Measurements from ENCODE around the gene ZIC1. TPM values are rescaled to one million over a fixed set of nuclear protein-coding genes. Genes with fewer than 3 reads are reported as not detected.

ZIC1 gene
- total RNA-seq, 1 experiment from 2014 or later, result not detected

- TF ChIP-seq YY1 (IDR thresholded peaks at IDR 0.05; ENCODE audit: extremely low read depth, insufficient replicate concordance, low read depth, low read length) (no peak), CBX3 (IDR thresholded peaks at IDR 0.05; ENCODE audit: low read depth) (no peak), EZH2phosphoT487 (IDR thresholded peaks at IDR 0.05; ENCODE audit: borderline replicate concordance) (no peak), ZNF274 (IDR thresholded peaks at IDR 0.05; ENCODE audit: low read depth, low read length) (no peak), CTCF (IDR thresholded peaks at IDR 0.05 in 2 of 3, conservative IDR thresholded peaks at IDR 0.05 in 1 of 3; ENCODE audit: borderline replicate concordance in 1 of 3, insufficient read depth in 1 of 3, low read depth in 2 of 3, low read length in 2 of 3) (no peak), CEBPB (IDR thresholded peaks at IDR 0.05; ENCODE audit: low read depth) (no peak), SP1 (IDR thresholded peaks at IDR 0.05; ENCODE audit: low read depth) (no peak), SRF (IDR thresholded peaks at IDR 0.05; ENCODE audit: low read depth) (no peak), FOSL1 (IDR thresholded peaks at IDR 0.05; ENCODE audit: low read depth) (no peak), ZBTB33 (IDR thresholded peaks at IDR 0.05; ENCODE audit: extremely low read depth, insufficient replicate concordance, low read length) (no peak), EZH2 (IDR thresholded peaks at IDR 0.05) (no peak)
- POLR2A ChIA-PET, result no interaction called here
- no TSS peak for BruUV-seq (replicated peaks)
- Histone ChIP-seq H3K4me2 (ENCODE audit: low read length) (no peak overlapping the region), H3K9me3 (ENCODE audit: control insufficient read depth in 1 of 2, insufficient read depth in 1 of 2, low read depth in 1 of 2, low read length in 2 of 2) (no peaks in the 10 kb centered on the region), H3K79me2 (ENCODE audit: insufficient read depth, low read length) (no peaks in the 10 kb centered on the region), H3K27me3 (ENCODE audit: insufficient read depth, low read length) (no peaks in the 10 kb centered on the region), H3K27ac (ENCODE audit: low read depth, low read length) (no peak overlapping the region), H3K4me1 (ENCODE audit: control insufficient read depth in 1 of 2, insufficient read depth in 2 of 2, low read length in 2 of 2) (0 out of 4 replicates have a peak, but pooled peaks cover 0 to 3% of the 10 kb centered on the region in 2 experiments), H3K9ac (ENCODE audit: low read length) (no peak overlapping the region), H4K20me1 (ENCODE audit: insufficient read depth) (no peaks in the 10 kb centered on the region), H3K9me2 (ENCODE audit: insufficient read depth) (no peaks in the 10 kb centered on the region), H2AFZ (ENCODE audit: low read depth, low read length, poor library complexity, severe bottlenecking) (no peak overlapping the region), H3K4me3 (replicated peaks in 1 of 2; ENCODE audit: low read depth in 1 of 2, low read length in 2 of 2) (no peak overlapping the region), H3K36me3 (ENCODE audit: control insufficient read depth in 1 of 2, insufficient read depth in 2 of 2, low read length in 2 of 2) (no peaks in the 10 kb centered on the region)
- no peak for ATAC-seq
- no peak for DNase-seq (ENCODE audit: low read depth, low spot score)
- CTCF ChIA-PET, result no interaction called here
- RAD21 ChIA-PET (ENCODE audit: low non-redundant PET in 1 of 2, low total read pairs in 2 of 2, uncharacterized antibody in 2 of 2, unreplicated experiment in 2 of 2), result no interaction called here
- intact Hi-C loops (cut with micrococcal nuclease), result no loop called here
Observed at GRCh38 chr3:147401421-147401820, 7.7 kb upstream of the ZIC1 start.

Measured in HCT116 (cell line).